Aorta (tissue), 5 donors: ENCODE measurements around the gene NSD1. TPM values are rescaled to one million over a fixed set of nuclear protein-coding genes. Genes with fewer than 3 reads are reported as not detected.

ENCODE experiments used
- ATAC-seq: fragments of 200-7000 bp; cut with Tn5 transposase; one replicate; pipeline ENCODE4 v1.9.1; 2022; ENCODE audit warnings: moderate library complexity; ENCODE audit not compliant: low FRiP score
- DNase-seq, 2 donors: peaks; one replicate each; pipeline ENCODE4 v3.0.0-alpha.2; 2020
- H3K27ac ChIP-seq, 2 donors: one replicate each; pipeline ENCODE4 v1.5.1; 2013; ENCODE audit warnings: low read length in 2 of 2, mild to moderate bottlenecking in 2 of 2, moderate library complexity in 2 of 2, control low read depth in 1 of 2, inconsistent platforms in 1 of 2, low read depth in 1 of 2
- H3K27me3 ChIP-seq, 2 donors: one replicate each; pipeline ENCODE4 v1.6.1; 2013; ENCODE audit warnings: control low read depth in 1 of 2, low read length in 1 of 2, mild to moderate bottlenecking in 1 of 2, moderate library complexity in 1 of 2; ENCODE audit not compliant: insufficient read depth in 2 of 2, control insufficient read depth in 1 of 2
- H3K36me3 ChIP-seq, 2 donors: one replicate each; pipeline ENCODE4 v1.6.1; 2013; ENCODE audit warnings: control low read depth in 1 of 2, low read length in 1 of 2, mild to moderate bottlenecking in 1 of 2; ENCODE audit not compliant: insufficient read depth in 2 of 2, control insufficient read depth in 1 of 2
- H3K4me1 ChIP-seq, 2 donors: one replicate each; pipeline ENCODE4 v1.6.1; 2013; ENCODE audit warnings: low read length in 2 of 2, control low read depth in 1 of 2, mild to moderate bottlenecking in 1 of 2, moderate library complexity in 1 of 2; ENCODE audit not compliant: insufficient read depth in 2 of 2, control insufficient read depth in 1 of 2
- H3K4me3 ChIP-seq, 2 donors: one replicate each; pipeline ENCODE4 v1.5.1; 2013; ENCODE audit warnings: low read length in 2 of 2, control low read depth in 1 of 2, mild to moderate bottlenecking in 1 of 2
- H3K9me3 ChIP-seq: one replicate; pipeline ENCODE4 v1.6.1; 2013; ENCODE audit warnings: mild to moderate bottlenecking, low read length; ENCODE audit not compliant: control insufficient read depth
- WGBS, 2 donors: extraction: QIAGEN DNeasy Blood & Tissue Kit; methylation state at CpG; one replicate each; pipeline ENCODE4 v1.1.7; 2013; 5-methylcytosine and 5-hydroxymethylcytosine counted together
- intact Hi-C, 2 donors: fragments of 100-400 bp; cut with DNase I; formaldehyde crosslinking; loops; one replicate each; pipeline versions ENCODE4 v1.14.2 to v1.15.0; 2022
- polyA plus RNA-seq, 2 donors: library from polyadenylated mRNA; stranded (reverse); fragments of 200-250 nt; gene quantifications; one replicate each; pipeline ENCODE4 v1.2.3, GENCODE V29; 2013
- total RNA-seq, 2 donors: library from RNA; stranded (reverse); fragmentation: NEBNext Ultra II Directional; extraction: Animal tissue kit (Norgen Biotek cat#: 25700); gene quantifications; one replicate each; pipeline ENCODE4 v1.2.1, GENCODE V29; 2021
- donor health status: healthy with polysubstance abuse.
- donor health status: Bipolar disorder and iron deficiency.
- donor health status: DM: no; HTN: no; CAD: no.
- donor health status: DM: no; HTN: no; CAD: no.
- donor health status: DM: yes; HTN: yes; CAD: no.

NSD1 gene
- total and polyA plus RNA-seq, 4 donors: 6.8 to 96.9 (median 35.3) TPM

GRCh38 chr5:177349362-177349647 lies 215.7 kb downstream of the NSD1 start:
- WGBS, 2 donors: 75 to 77% methylated on average over 3 of the region's 3 CpGs
- no peak for DNase-seq

GRCh38 chr5:177349762-177350161 lies 216.2 kb downstream of the NSD1 start:
- intact Hi-C loops: no loop called here
- Histone ChIP-seq H3K4me1 (peaks cover 0 to 3% of the 10 kb centered on the region in 2 donors), H3K27ac (no peak overlapping the region), H3K27me3 (no peaks in the 10 kb centered on the region), H3K9me3 (no peaks in the 10 kb centered on the region), H3K36me3 (peaks cover 0 to 1% of the 10 kb centered on the region in 2 donors), H3K4me3 (no peak overlapping the region)
- ATAC-seq (no peak), DNase-seq (no peak)
- 86 to 87% methylated on average over 5 of the region's 5 CpGs for WGBS, 2 donors

More at GRCh38 chr5:177349362-177349647, 215.7 kb downstream of the NSD1 start:
- intact Hi-C loops: no loop called here
- no peaks in the 10 kb centered on the region for H3K9me3 ChIP-seq
- no peak overlapping the region for H3K27ac ChIP-seq
- no peak for ATAC-seq
- no peak overlapping the region for H3K4me3 ChIP-seq
- peaks cover 0 to 3% of the 10 kb centered on the region in 2 donors for H3K4me1 ChIP-seq
- H3K27me3 ChIP-seq: no peaks in the 10 kb centered on the region
- H3K36me3 ChIP-seq: peaks cover 0 to 1% of the 10 kb centered on the region in 2 donors

Other genes with a start within 250 kb of the NSD1 start
- gene HK3, start 234.4 kb upstream of the NSD1 start, total RNA-seq: 10 to 100 TPM; 26.8 to 38.8 TPM
- gene HK3, start 234.4 kb upstream of the NSD1 start, polyA plus RNA-seq: 1 to 10 TPM; 7.9 to 8.9 TPM
- 10 to 100 TPM; 53.9 to 54.8 TPM for gene UIMC1, start 127.0 kb upstream of the NSD1 start, total RNA-seq
- gene UIMC1, start 127.0 kb upstream of the NSD1 start, polyA plus RNA-seq: 10 to 100 TPM; 26.3 to 35.2 TPM
- gene ZNF346, start 111.1 kb upstream of the NSD1 start, total RNA-seq: 10 to 100 TPM; 16.8 to 25.7 TPM
- 1 to 10 TPM; 2.1 to 7.3 TPM for gene ZNF346, start 111.1 kb upstream of the NSD1 start, polyA plus RNA-seq
- under 1 TPM; 0.23 to 0.57 TPM for gene FGFR4, start 46.9 kb upstream of the NSD1 start, total RNA-seq
- under 1 TPM; 0.18 to 0.50 TPM for gene FGFR4, start 46.9 kb upstream of the NSD1 start, polyA plus RNA-seq
- gene RAB24, start 169.9 kb downstream of the NSD1 start, total RNA-seq: 10 to 100 TPM; 19.6 to 28.7 TPM
- gene RAB24, start 169.9 kb downstream of the NSD1 start, polyA plus RNA-seq: 10 to 100 TPM; 49.6 to 80.7 TPM
- gene PRELID1, start 170.0 kb downstream of the NSD1 start, total RNA-seq: 10 to 100 TPM; 57.2 to 72.7 TPM
- gene PRELID1, start 170.0 kb downstream of the NSD1 start, polyA plus RNA-seq: 100 to 1,000 TPM in 1 of 2 donors, 10 to 100 TPM in 1; 91.0 to 104 TPM
- 1 to 10 TPM; 9.1 to 9.2 TPM for gene MXD3, start 178.1 kb downstream of the NSD1 start, total RNA-seq
- 10 to 100 TPM in 1 of 2 donors, 1 to 10 TPM in 1; 4.1 to 52.6 TPM for gene MXD3, start 178.1 kb downstream of the NSD1 start, polyA plus RNA-seq
- 10 to 100 TPM; 86.2 to 89.0 TPM for gene LMAN2, start 217.9 kb downstream of the NSD1 start, total RNA-seq
- gene LMAN2, start 217.9 kb downstream of the NSD1 start, polyA plus RNA-seq: 100 to 1,000 TPM; 142 to 145 TPM
- 10 to 100 TPM in 1 of 2 donors, 1 to 10 TPM in 1; 8.8 to 15.0 TPM for gene RGS14, start 224.2 kb downstream of the NSD1 start, total RNA-seq
- gene RGS14, start 224.2 kb downstream of the NSD1 start, polyA plus RNA-seq: 1 to 10 TPM; 5.7 to 9.4 TPM